Testis (tissue), 2 donors: ENCODE measurements around the gene TAX1BP1.

Experiments used
- POLR2A ChIP-seq: fragments of 450-650 bp; IDR thresholded peaks from one replicate; pipeline ENCODE4 v1.6.1; 2017; ENCODE audit warnings: antibody characterized with exemption, mild to moderate bottlenecking, moderate library complexity
- TF ChIP-seq, protein P1 (sequence below), 3 experiments: fragments of 450-650 bp in 2 of 3; fragments of 200-600 bp in 1 of 3; sonication (generic) in 1 of 3; IDR thresholded peaks; one replicate each; pipeline ENCODE4 v1.5.1; 2016 to 2019; ENCODE audit warnings: antibody characterized with exemption in 3 of 3, mild to moderate bottlenecking in 2 of 3, moderate library complexity in 1 of 3

DNA sequence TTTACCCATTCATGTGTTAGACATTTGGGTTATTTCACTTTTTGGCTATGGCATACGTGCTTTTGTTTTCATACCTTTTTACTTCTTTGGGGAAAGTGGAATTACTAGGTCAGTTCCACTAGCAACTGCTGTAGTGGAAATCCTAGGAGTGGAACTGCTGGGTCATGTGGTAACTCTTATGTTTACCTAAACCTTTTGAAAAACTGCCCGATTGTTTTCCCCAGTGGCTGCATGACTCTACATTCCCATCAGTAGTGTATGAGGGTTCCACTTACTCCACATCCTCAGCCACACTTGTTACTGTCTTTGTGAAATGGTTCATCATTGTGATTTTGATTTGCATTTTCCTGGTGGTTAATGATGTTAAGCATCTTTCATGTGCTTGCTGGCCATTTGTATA is 82.3 kb downstream of the TAX1BP1 start:
- TF ChIP-seq, protein P1, sequence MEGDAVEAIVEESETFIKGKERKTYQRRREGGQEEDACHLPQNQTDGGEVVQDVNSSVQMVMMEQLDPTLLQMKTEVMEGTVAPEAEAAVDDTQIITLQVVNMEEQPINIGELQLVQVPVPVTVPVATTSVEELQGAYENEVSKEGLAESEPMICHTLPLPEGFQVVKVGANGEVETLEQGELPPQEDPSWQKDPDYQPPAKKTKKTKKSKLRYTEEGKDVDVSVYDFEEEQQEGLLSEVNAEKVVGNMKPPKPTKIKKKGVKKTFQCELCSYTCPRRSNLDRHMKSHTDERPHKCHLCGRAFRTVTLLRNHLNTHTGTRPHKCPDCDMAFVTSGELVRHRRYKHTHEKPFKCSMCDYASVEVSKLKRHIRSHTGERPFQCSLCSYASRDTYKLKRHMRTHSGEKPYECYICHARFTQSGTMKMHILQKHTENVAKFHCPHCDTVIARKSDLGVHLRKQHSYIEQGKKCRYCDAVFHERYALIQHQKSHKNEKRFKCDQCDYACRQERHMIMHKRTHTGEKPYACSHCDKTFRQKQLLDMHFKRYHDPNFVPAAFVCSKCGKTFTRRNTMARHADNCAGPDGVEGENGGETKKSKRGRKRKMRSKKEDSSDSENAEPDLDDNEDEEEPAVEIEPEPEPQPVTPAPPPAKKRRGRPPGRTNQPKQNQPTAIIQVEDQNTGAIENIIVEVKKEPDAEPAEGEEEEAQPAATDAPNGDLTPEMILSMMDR (IDR thresholded peaks at IDR 0.05) = no peak
- no peak for TF ChIP-seq POLR2A
